HG02870 (cell line): ENCODE data around the gene OIP5.
"Not testable (repeated sequence)": the region's sequence is repeated elsewhere in the genome, so short reads cannot be mapped to it uniquely, and the experiment has no call there.

Experiments used
- ATAC-seq: cut with Tn5 transposase; IDR thresholded peaks from one replicate; pipeline ENCODE4 v1.9.1; 2021; ENCODE audit warnings: mild to moderate bottlenecking, moderate library complexity; ENCODE audit not compliant: unreplicated experiment

Gene OIP5

DNA sequence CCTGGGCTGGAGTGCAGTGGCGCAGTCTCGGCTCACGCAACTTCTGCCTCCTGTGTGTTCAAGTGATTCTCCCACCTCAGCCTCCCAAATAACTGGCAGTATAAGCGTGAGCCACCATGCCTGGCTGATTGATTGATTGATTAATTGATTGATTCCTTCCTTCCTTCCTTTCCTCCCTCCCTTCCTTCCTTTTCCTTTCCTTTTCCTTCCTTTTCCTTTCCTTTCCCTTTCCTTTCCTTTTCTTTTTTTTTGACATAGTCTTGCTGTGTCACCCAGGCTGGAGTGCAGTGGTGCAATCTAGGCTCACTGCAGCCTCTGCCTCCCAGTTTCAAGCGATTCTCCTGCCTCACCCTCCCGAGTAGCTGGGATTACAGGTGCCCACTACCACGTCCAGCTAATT is 71.5 kb downstream of the OIP5 start:
- ATAC-seq = not testable (repeated sequence)

DNA sequence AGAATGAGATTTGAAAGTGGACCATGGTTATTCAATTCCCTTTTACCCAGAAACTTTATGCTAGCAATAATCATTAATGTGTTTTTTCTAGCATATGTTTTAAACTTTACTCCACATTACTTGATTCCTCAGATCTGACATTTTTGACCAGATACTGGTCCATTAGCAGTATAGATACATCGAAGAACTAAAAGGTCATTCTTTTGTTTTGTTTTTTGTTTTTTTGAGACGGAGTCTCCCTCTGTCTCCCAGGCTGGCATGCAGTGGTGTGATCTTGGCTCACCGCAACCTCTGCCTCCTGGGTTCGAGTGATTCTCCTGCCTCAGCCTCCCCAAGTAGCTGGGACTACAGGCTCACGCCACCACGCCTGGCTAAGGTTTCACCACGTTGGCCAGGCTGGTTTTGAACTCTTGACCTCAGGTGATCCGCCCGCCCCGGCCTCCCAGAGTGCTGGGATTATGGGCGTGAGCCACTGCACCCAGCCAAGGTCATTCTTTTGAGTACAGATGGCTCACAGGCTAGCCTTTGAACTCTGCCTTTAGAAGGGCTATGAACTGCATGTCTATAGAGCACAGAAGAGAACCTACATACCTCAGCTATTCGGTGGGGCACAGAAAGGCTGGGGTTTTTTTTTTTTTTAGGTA is 72.7 kb downstream of the OIP5 start:
- no peak for ATAC-seq
